Measurements from ENCODE around the gene CELA2A.
"Not testable (repeated sequence)": the region's sequence is repeated elsewhere in the genome, so short reads cannot be mapped to it uniquely, and the experiment has no call there.

Gene CELA2A

DNA sequence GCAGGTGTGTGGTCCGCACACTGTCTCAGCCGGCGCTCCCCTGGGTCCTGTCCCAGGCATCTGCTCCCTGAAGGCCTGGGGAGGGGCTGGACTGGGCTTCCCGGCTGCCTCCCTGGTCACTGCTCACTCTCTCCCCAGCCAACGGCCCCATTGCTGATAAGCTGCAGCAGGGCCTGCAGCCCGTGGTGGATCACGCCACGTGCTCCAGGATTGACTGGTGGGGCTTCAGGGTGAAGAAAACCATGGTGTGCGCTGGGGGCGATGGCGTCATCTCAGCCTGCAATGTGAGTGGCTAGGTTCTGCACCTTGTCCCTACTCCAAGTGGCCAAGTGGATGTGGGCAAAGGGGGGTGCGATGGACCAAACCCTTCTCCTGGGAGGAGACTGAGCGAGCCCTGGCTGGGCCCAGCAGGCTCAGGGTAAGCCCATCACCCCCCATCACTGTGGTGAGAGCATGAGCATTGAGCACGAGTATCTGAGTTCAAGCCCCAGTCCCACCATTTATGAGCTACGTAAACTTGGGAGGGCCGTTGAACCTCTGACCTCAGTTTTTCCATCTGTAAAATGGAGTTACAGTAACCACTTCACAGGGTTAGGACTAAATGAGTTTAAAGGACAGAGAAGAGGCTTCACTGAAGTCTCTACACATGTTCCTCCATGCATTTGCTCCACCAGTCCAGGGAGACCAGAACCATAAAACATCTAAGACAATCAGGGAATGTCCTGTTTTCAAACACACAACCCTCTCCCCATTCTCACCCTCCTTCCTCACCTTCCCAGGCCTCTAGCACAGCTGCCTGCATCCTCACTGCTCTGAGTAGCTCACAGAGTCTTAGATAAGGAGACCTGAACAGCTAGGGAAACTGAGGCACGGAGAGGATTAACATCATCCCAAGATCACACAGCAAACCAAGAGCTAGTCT is 11.8 kb upstream of the CELA2A start:
- DNase-seq (ENCODE audit: low read depth in 2 of 2) = no peak

DNA sequence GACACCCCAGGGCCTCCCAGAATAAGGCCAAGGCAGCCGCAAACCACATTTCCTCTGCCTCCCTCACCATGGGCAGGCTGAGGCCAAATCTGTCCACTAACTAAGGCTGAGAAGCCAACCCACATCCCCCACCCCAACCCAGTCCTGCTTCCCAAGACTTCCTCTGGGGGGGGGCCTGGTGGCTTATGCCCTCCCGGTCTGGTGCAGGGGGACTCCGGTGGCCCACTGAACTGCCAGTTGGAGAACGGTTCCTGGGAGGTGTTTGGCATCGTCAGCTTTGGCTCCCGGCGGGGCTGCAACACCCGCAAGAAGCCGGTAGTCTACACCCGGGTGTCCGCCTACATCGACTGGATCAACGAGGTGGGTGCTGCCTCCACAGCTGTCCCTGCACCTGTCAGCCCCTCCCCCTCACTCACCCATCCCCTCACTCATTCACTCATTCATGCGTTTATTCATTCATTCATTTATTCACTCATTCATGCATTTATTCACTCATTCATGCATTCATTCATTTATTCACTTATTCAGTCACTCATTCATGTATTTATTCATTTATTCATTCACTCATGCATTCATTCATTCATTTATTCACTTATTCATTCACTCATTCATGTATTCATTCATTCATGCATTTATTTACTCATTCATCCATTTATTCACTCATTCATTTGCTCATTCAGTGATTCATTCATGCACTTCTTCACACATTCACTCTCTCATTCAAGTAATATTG is 11.0 kb upstream of the CELA2A start:
- no peak for DNase-seq (ENCODE audit: low read depth in 2 of 2)

DNA sequence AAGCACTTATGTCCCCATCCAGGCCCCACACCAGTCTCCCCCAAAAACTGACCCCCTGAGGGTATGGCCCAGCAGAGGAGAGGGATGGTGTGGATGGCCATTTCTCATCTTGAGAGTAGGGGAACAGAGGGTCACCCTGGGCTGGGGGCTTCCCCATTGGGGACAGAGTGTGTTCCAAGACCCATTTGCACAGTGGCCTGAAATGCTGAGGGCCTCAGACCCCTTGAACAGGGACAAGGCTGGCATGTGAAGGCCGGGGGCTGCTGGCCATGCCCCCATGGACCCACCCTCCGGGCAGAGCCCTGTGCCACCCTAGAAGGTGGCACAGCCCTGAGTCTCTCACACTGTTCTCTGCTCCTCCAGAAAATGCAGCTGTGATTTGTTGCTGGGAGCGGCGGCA is 10.3 kb upstream of the CELA2A start:
- no peak for DNase-seq (ENCODE audit: low read depth in 2 of 2)

- DNase-seq (ENCODE audit: low read depth in 2 of 2) = no peak
Observed at GRCh38 chr1:15448877-15449462, 7.6 kb upstream of the CELA2A start.

DNA sequence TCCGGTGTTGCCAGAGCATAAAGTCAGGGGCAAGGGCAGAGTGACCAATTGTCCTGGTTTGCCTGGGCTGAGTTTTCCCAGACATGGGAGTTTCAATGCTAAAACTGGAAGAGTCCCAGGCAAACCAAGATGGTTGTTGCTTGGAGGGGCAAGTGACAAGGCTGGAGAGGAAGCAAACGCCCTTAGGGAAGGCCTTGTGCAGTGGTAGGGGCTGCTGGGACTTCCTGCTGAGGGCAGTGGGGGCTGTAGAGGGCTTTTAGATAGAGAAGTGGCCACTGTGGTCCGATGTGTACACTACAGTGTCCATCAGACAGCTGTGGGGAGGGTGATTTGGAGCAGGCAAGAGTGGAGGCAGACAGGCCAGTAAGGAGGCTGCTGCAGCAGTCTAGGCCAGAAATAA is 7.0 kb upstream of the CELA2A start:
- DNase-seq (ENCODE audit: low read depth in 2 of 2) = no peak

DNA sequence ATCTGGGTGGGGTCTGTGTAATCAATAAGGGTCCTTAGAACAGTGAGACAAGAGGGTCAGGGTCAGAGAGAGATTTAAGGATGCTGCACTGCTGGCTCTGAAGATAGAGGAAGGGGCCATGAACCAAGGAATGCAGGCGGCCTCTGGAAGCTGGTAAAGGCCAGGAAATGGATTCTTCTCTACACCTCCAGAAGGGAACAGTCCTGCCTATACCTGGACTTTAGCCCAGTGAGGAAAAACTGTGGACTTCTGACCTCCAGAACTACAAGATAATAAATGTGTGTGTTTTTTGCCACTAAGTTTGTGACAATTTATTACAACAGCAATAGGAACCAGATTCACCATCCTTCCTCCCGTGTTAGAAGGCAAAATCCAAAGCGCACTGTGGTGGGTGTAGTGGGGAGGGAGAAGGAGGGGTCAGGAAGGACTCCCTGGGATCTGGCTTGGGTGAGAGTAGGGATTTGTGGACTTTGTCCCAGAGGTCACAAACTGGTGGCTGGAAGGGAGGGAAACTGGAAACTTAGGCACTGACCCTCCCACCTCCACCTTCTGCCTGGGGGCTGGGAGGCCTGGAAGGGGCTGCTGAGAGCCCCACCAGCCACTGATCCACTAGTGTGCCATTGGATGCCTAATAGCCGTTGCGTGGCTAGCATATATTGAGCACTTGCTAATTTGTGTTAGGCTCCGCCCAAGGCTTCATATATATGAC is 5.4 kb upstream of the CELA2A start:
- DNase-seq (ENCODE audit: low read depth in 2 of 2) = no peak

DNA sequence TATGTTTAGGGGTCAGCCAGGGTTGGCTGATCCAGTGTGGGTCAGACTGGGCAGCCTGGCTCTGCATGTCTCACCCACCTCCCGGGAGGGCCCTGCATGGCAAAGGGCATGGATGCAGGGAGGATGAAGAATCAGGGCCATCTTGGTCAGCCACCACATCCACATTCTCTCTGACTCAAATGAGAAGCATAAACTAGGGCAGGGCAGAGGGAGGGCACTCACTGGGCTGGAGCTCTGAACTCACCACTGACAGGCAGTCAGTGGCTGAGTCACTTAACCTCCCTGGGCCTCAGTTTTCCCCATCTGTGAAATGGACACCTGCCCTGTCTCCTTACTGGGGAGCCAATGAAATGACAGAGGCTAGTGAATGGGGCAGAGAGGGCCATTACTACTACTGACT is 4.3 kb upstream of the CELA2A start:
- DNase-seq (ENCODE audit: low read depth in 2 of 2) = no peak

DNA sequence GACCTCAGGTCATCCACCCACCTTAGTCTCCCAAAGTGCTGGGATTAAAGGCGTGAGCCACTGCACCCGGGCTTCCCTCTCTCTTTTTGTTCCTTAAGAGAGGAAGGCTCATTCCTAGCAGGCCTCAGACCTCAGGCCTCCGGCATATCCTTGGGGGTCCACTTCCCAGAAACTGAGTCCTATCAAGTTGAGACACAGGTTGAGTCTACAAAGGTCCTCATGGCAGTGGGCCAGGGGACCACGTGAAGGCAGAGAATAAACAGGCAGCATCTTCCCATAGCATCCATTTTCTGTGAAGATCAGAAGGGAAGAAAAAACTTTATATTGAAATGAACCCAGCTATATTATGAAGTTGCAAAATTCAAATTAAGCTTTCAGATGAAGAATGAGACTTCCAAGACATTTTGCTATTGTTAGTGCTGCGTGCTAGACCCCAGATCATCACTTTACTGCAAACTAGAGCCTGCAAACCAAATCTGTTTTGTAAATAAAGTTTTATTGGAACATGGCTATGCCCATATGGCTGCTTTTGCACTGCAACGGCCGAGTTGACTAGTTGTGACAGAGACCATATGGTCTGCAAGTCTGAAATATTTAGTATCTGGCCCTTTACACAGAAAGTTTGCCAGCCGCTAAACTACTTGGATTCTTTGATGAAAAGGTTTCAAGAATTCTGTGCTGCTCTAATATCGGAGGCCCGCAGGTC is 3.5 kb upstream of the CELA2A start:
- DNase-seq (ENCODE audit: low read depth in 2 of 2) = no peak

DNA sequence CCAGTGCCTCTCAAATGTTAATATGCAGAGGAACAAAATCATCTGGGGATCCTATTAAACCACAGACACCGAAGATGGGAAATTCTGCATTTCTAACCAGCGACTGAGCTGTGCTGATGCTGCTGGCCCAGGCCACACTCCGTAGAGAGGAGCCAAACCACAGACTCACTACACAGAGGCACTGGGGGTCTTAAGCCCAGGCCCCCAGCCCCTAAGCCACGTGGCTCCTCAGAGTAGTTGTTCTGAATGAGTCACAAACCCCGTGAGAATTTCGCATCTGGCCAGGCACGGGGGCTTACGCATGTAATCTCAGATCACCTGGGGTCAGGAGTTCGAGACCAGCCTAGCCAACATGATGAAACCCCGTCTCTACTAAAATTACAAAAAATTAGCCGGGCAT is 2.8 kb upstream of the CELA2A start:
- DNase-seq (ENCODE audit: low read depth in 2 of 2) = peak; percentile 20 to 23

- peak; percentile 29 to 36 for DNase-seq (ENCODE audit: low read depth in 2 of 2)
Observed at GRCh38 chr1:15454256-15454655, 2.3 kb upstream of the CELA2A start.

DNA sequence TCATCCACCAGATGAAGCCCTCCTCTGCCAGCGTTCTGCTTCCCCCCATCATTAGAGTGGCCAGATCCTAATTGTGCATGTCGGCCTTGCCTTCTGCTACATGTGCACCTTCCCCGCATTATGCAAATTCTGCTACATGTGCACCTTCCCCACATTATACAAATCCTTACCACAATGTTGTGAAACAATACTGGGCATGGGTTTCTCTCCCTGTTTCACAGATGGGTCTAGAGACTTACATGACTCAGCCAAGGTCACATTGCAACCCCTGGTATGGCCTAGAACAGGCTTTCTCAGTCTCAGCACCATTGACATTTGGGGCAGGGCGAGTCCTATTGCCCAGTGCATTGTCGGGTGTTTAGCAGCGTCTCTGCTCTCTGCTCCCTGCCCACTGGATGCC is 1.0 kb upstream of the CELA2A start:
- DNase-seq (ENCODE audit: low read depth in 2 of 2) = no peak

GRCh38 chr1:15457585-15457984 is 1.1 kb downstream of the CELA2A start:
- no peak for DNase-seq (ENCODE audit: low read depth in 2 of 2)

DNA sequence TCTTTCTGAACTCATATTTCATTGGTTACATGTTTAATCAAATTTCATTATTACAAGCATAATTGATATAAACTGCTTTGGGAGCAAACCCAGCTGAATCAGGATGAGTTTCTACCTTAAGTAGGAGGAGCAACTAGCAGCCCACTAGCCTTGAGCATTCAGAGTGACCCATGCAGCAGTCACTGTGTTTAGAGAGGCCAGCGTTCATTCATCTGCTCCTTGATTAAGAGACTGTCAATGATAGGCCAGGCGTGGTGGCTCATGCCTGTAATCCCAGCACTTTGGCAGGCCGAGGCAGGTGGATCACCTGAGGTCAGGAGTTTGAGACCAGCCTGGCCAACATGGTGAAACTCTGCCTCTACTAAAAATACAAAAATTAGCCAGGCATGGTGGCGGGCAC is 1.9 kb downstream of the CELA2A start:
- DNase-seq (ENCODE audit: low read depth in 2 of 2) = not testable (repeated sequence)

DNA sequence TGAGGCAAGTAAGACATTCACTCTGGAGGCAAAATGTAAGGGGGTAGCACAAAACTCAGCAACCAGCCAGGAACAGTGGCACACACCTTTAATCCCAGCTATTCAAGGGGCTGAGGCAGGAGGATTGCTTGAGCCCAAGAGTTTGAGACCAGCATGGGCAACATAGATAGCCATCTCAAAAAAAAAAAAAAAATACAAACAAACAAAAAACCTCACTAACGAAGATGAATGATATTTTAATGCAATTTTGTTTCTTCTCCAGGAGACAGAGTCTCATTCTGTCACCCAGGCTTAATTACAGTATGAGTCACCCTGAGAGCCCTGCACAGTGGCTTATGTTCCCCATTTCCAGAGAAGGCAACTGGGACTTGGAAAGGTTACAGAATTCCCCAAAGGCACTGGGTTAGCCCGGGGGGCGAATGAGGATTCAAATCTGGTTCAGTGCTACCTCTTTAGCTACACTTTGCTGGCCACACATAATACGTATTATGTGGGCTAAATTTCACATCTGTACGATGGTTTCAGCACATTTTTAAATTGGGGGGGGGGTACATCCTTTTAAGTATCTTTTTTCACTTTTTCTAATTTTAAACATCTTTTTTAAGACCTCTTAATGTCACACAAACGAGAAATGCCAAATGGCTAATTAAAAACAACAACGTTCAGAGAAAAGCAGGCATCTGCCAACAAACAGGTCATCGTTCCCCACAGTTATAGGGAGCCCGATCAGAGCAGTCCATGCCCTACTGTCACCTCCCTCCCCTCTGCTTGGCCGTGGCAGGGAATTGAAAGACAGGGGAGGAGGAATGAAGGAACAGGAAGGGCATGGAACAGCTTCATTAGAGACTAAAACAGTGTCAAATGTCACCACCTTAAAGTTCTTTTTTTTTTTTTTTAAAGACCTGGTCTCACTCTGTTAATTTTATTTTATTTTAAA is 3.5 kb downstream of the CELA2A start:
- no peak for DNase-seq (ENCODE audit: low read depth in 2 of 2)

DNA sequence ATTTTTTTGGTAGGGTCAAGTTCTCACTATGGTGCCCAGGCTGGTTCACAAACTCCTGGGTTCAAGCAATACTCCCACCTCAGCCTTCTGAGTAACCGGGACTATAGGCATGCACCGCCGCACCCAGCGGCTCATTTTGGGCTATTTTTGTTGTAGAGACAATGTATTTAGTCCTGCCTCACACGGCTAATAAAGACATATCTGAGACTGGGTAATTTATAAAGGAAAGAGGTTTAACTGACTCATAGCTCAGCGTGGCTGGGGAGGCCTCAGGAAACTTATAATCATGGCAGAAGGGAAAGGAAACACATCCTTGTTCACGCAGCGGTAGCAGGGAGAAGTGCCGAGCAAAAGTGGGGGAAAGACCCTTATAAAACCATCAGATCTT is 4.2 kb downstream of the CELA2A start:
- no peak for DNase-seq (ENCODE audit: low read depth in 2 of 2)

DNA sequence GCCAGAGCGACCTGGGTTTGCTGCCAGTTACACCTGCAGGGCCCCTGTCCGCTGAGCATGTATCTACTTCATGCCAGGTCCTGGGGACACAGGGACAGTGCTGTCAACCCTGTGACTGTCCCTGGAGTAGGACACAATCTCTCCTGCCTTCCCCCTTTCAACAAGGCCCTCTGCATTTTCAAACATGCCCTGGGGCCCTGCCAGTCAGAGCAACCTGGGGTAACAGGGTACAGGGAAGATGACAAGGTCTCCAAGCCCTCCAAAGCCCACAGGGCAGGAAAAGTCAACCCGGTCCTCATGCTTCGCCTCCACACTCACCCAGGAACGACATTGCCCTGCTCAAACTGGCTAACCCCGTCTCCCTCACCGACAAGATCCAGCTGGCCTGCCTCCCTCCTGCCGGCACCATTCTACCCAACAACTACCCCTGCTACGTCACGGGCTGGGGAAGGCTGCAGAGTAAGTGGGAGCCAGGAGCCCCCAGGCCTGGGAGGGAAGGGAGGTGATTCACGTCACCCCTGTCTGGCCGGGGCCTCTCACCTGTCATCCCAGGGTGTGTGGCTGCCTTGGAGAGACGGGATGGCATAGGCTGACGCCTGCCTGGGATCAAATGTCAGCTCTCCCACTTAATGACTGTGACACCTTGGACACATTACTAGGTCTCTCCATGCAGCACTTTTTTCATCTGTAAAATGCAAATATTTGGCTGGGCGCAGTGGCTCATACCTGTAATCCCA is 6.7 kb downstream of the CELA2A start:
- DNase-seq (ENCODE audit: low read depth in 2 of 2) = not testable (repeated sequence)

- DNase-seq (ENCODE audit: low read depth in 2 of 2) = not testable (repeated sequence)
Observed at GRCh38 chr1:15463926-15464322, 7.4 kb downstream of the CELA2A start.

GRCh38 chr1:15465674-15466073 is 9.1 kb downstream of the CELA2A start:
- DNase-seq (ENCODE audit: low read depth in 2 of 2) = no peak

DNA sequence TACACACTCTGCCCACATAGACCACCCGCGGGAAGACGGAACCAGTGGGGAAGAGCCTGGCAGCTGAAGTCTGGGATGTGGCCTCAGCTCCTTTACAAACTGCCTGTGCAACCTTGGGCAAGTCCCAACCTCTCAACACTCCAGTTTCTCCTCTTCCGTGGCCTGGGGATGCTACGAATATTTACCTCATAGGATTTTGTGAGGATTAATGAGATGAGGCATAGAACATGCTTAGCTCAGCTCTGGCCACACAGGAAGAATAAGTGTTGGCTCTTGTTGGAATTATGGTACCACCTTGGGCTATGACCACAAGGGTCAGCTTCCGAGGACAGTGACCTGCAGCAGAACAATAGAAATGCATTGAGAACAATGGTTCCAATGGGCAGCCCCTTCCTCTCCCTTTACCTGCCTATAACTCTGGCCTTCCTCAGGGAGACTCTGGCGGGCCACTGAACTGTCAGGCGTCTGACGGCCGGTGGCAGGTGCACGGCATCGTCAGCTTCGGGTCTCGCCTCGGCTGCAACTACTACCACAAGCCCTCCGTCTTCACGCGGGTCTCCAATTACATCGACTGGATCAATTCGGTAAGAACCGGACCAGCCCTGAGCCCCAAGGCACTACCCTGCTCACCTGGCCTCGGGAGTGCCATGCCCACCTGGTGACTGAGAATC is 10.6 kb downstream of the CELA2A start:
- DNase-seq (ENCODE audit: low read depth in 2 of 2) = not testable (repeated sequence)
